GM12892 (cell line): ENCODE data around the gene LRCH2.

Source experiments
- POLR2A ChIP-seq: IDR thresholded peaks from 2 replicates; pipeline ENCODE4 v1.6.1; 2011; ENCODE audit warnings: low read depth, low read length, control low read depth
- POLR2AphosphoS5 ChIP-seq: IDR thresholded peaks from 2 replicates; pipeline ENCODE4 v1.6.1; 2011; ENCODE audit warnings: low read depth, low read length, control low read depth
- TAF1 ChIP-seq: IDR thresholded peaks from 2 replicates; pipeline ENCODE4 v1.6.1; 2011; ENCODE audit warnings: low read depth, mild to moderate bottlenecking, control low read depth, low read length, borderline replicate concordance

GRCh38 chrX:115236560-115236959, 2.7 kb upstream of the LRCH2 start:
- TF ChIP-seq POLR2A, result no peak
- no peak for TF ChIP-seq POLR2AphosphoS5
- TF ChIP-seq TAF1, result no peak
